Measurements from ENCODE around the gene TEAD1. TPM values are rescaled to one million over a fixed set of nuclear protein-coding genes. Genes with fewer than 3 reads are reported as not detected.

The TEAD1 gene
- total and polyA plus RNA-seq, 3 experiments from 2014 or later: 0.59 to 0.89 TPM; not detected in 1

- no peaks in the 10 kb centered on the region for H3K9me3 Mint-ChIP-seq
- no peaks in the 10 kb centered on the region for H3K36me3 ChIP-seq (ENCODE audit: insufficient read depth, low read length)
- no peak overlapping the region for H3K27ac Mint-ChIP-seq
- H3K9me3 ChIP-seq (ENCODE audit: low read length): no peaks in the 10 kb centered on the region
- no peak overlapping the region for H3K27ac ChIP-seq (ENCODE audit: low read depth, low read length)
- H3K36me3 Mint-ChIP-seq: no peaks in the 10 kb centered on the region
- no peak overlapping the region for H3K4me3 Mint-ChIP-seq
- H3K4me1 Mint-ChIP-seq: no peaks in the 10 kb centered on the region
- DNase-seq: no peak
- ChIA-PET CTCF (interaction anchor here (1.8 kb wide), 1 partner anchor 11 kb away, joined by 6 read pairs; no protein-coding TSS in a partner anchor), POLR2A (no interaction called here)
- no peaks in the 10 kb centered on the region for H3K27me3 ChIP-seq (ENCODE audit: insufficient read depth, low read length, poor library complexity, severe bottlenecking)
- H3K27me3 Mint-ChIP-seq: peaks cover 4 to 18% of the 10 kb centered on the region in 2 donors
- H3K4me3 ChIP-seq (ENCODE audit: low read length): no peak overlapping the region
- H3K4me1 ChIP-seq (ENCODE audit: insufficient read depth, low read length): no peaks in the 10 kb centered on the region
Observed at GRCh38 chr11:12975195-12975594, 301.0 kb downstream of the TEAD1 start.

- H3K27ac ChIP-seq (ENCODE audit: low read depth, low read length): no peak overlapping the region
- Mint-ChIP-seq H3K4me3 (no peak overlapping the region), H3K4me1 (no peaks in the 10 kb centered on the region), H3K27me3 (peaks cover 0 to 30% of the 10 kb centered on the region in 2 donors), H3K27ac (no peak overlapping the region), H3K36me3 (no peaks in the 10 kb centered on the region), H3K9me3 (no peaks in the 10 kb centered on the region)
- DNase-seq: no peak
- no peaks in the 10 kb centered on the region for H3K36me3 ChIP-seq (ENCODE audit: insufficient read depth, low read length)
- H3K4me3 ChIP-seq (ENCODE audit: low read length): no peak overlapping the region
- ChIA-PET CTCF (interaction anchor here (1.1 kb wide), 1 partner anchor 11 kb away, joined by 3 read pairs; no protein-coding TSS in a partner anchor), POLR2A (no interaction called here)
- H3K27me3 ChIP-seq (ENCODE audit: insufficient read depth, low read length, poor library complexity, severe bottlenecking): no peaks in the 10 kb centered on the region
- H3K9me3 ChIP-seq (ENCODE audit: low read length): no peaks in the 10 kb centered on the region
- no peaks in the 10 kb centered on the region for H3K4me1 ChIP-seq (ENCODE audit: insufficient read depth, low read length)
Observed at GRCh38 chr11:12979928-12980689, 305.9 kb downstream of the TEAD1 start.

GRCh38 chr11:12981676-12982522, 307.7 kb downstream of the TEAD1 start:
- H3K27me3 ChIP-seq (ENCODE audit: insufficient read depth, low read length, poor library complexity, severe bottlenecking): no peaks in the 10 kb centered on the region
- H3K4me3 ChIP-seq (ENCODE audit: low read length): no peak overlapping the region
- H3K9me3 ChIP-seq (ENCODE audit: low read length): no peaks in the 10 kb centered on the region
- no peak overlapping the region for H3K27ac ChIP-seq (ENCODE audit: low read depth, low read length)
- Mint-ChIP-seq H3K36me3 (no peaks in the 10 kb centered on the region), H3K9me3 (no peaks in the 10 kb centered on the region), H3K4me3 (no peak overlapping the region), H3K27ac (peak overlapping the region in 1 of 8 donors; percentile 87), H3K4me1 (no peaks in the 10 kb centered on the region), H3K27me3 (peaks cover 0 to 48% of the 10 kb centered on the region in 2 donors)
- CTCF ChIA-PET: no interaction called here
- POLR2A ChIA-PET: no interaction called here
- DNase-seq: no peak
- H3K36me3 ChIP-seq (ENCODE audit: insufficient read depth, low read length): no peaks in the 10 kb centered on the region
- no peaks in the 10 kb centered on the region for H3K4me1 ChIP-seq (ENCODE audit: insufficient read depth, low read length)

DNA sequence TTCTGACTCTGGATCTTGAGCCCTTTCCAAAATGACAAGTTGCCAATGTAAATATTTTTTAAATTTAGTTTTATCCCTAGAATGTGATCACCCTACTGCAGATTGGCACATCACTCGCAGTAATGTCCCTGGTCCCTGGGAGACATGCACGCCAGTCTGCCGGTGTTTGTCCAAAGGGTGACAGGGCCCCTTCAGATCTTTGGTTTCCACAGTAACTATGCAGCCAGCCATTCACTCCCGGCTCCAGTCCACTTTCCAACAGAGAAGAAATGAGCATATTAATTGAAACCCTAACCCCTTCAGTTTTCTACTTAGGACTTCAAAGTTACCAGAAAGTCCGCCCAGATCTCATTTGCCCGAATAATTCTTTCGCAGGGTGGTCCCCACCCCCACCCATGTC, 309.1 kb downstream of the TEAD1 start:
- peaks cover 0 to 50% of the 10 kb centered on the region in 2 donors for H3K27me3 Mint-ChIP-seq
- Histone ChIP-seq H3K9me3 (ENCODE audit: low read length) (no peaks in the 10 kb centered on the region), H3K27me3 (ENCODE audit: insufficient read depth, low read length, poor library complexity, severe bottlenecking) (no peaks in the 10 kb centered on the region), H3K4me1 (ENCODE audit: insufficient read depth, low read length) (no peaks in the 10 kb centered on the region), H3K36me3 (ENCODE audit: insufficient read depth, low read length) (no peaks in the 10 kb centered on the region), H3K27ac (ENCODE audit: low read depth, low read length) (no peak overlapping the region), H3K4me3 (ENCODE audit: low read length) (no peak overlapping the region)
- ChIA-PET CTCF (no interaction called here), POLR2A (no interaction called here)
- H3K36me3 Mint-ChIP-seq: no peaks in the 10 kb centered on the region
- no peak for DNase-seq
- H3K9me3 Mint-ChIP-seq: no peaks in the 10 kb centered on the region
- H3K4me1 Mint-ChIP-seq: no peaks in the 10 kb centered on the region
- no peak overlapping the region for H3K4me3 Mint-ChIP-seq
- no peak overlapping the region for H3K27ac Mint-ChIP-seq

DNA sequence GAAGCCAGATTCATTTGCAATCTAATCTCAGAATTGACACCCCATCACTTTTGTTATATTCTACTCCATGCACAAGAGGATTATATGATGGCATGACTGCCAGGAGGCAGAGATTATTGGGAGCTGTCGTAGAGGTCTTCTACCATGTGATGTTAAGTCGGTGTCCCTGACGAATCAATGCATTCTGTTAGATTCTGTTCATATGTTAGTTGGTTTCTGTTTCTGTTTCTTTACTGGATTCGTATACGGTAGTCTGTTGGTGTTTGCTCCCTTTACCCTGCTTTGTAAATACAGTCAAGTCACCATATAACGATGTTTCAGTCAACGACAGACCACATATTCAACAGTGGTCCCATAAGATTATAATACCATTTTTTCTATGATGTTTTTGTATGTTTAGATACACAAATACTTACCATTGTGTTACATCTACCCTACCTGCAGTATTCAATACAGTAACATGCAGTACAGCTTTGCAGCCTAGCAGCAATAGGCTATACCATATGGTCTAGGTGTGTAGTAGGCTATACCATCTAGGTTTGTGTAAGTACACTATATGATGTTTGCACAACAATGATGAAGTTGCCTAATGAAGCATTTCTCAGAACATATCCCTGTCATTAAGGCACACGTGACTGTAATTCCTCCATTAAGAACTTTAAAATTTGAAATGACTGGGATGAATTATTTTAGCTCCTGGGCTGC, 312.1 kb downstream of the TEAD1 start:
- H3K4me1 Mint-ChIP-seq: no peaks in the 10 kb centered on the region
- CTCF ChIA-PET: interaction anchor here (1.2 kb wide), 1 partner anchor 22 kb away, joined by 4 read pairs; no protein-coding TSS in a partner anchor

GRCh38 chr11:12989428-12990161, 315.4 kb downstream of the TEAD1 start:
- no peaks in the 10 kb centered on the region for H3K27me3 ChIP-seq (ENCODE audit: insufficient read depth, low read length, poor library complexity, severe bottlenecking)
- no peak for DNase-seq
- CTCF ChIA-PET: no interaction called here
- Mint-ChIP-seq H3K4me3 (no peak overlapping the region), H3K36me3 (no peaks in the 10 kb centered on the region), H3K27me3 (peaks cover 5 to 37% of the 10 kb centered on the region in 2 donors), H3K4me1 (no peaks in the 10 kb centered on the region), H3K27ac (no peak overlapping the region), H3K9me3 (no peaks in the 10 kb centered on the region)
- POLR2A ChIA-PET: no interaction called here
- H3K4me1 ChIP-seq (ENCODE audit: insufficient read depth, low read length): no peaks in the 10 kb centered on the region
- H3K36me3 ChIP-seq (ENCODE audit: insufficient read depth, low read length): no peaks in the 10 kb centered on the region
- H3K9me3 ChIP-seq (ENCODE audit: low read length): no peaks in the 10 kb centered on the region
- no peak overlapping the region for H3K4me3 ChIP-seq (ENCODE audit: low read length)
- H3K27ac ChIP-seq (ENCODE audit: low read depth, low read length): peak overlapping the region; percentile 41

More for the DNA sequence above, 312.1 kb downstream of the TEAD1 start:
- H3K4me3 Mint-ChIP-seq: no peak overlapping the region
- Histone ChIP-seq H3K27ac (ENCODE audit: low read depth, low read length) (no peak overlapping the region), H3K27me3 (ENCODE audit: insufficient read depth, low read length, poor library complexity, severe bottlenecking) (no peaks in the 10 kb centered on the region), H3K4me1 (ENCODE audit: insufficient read depth, low read length) (no peaks in the 10 kb centered on the region), H3K9me3 (ENCODE audit: low read length) (no peaks in the 10 kb centered on the region), H3K36me3 (ENCODE audit: insufficient read depth, low read length) (no peaks in the 10 kb centered on the region), H3K4me3 (ENCODE audit: low read length) (no peak overlapping the region)
- no peak for DNase-seq
- H3K27me3 Mint-ChIP-seq: peaks cover 0 to 54% of the 10 kb centered on the region in 2 donors
- no peaks in the 10 kb centered on the region for H3K9me3 Mint-ChIP-seq
- H3K36me3 Mint-ChIP-seq: no peaks in the 10 kb centered on the region
- H3K27ac Mint-ChIP-seq: no peak overlapping the region
- POLR2A ChIA-PET: no interaction called here

DNA sequence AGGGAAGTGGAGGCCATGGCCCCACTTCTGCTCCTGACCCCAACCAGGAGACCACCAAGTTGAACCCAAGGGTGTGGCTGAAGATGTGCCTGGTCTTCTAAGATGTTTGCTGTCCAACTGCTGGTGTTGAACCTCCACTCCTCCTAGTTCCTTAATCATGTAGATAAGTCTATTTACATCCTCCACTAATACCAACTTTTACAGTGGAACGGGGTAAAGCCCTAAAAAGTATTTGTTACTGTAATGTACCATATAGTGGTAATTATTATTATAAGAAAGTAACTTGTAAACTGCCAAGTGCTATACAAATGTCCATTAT, 315.9 kb downstream of the TEAD1 start:
- H3K27me3 Mint-ChIP-seq: peaks cover 5 to 32% of the 10 kb centered on the region in 2 donors
- H3K4me1 Mint-ChIP-seq: no peaks in the 10 kb centered on the region
- H3K36me3 ChIP-seq (ENCODE audit: insufficient read depth, low read length): no peaks in the 10 kb centered on the region
- no peak overlapping the region for H3K4me3 Mint-ChIP-seq
- H3K27ac ChIP-seq (ENCODE audit: low read depth, low read length): no peak overlapping the region
- H3K4me1 ChIP-seq (ENCODE audit: insufficient read depth, low read length): no peaks in the 10 kb centered on the region
- H3K27me3 ChIP-seq (ENCODE audit: insufficient read depth, low read length, poor library complexity, severe bottlenecking): no peaks in the 10 kb centered on the region
- H3K36me3 Mint-ChIP-seq: no peaks in the 10 kb centered on the region
- no peaks in the 10 kb centered on the region for H3K9me3 Mint-ChIP-seq
- DNase-seq: no peak
- CTCF ChIA-PET: no interaction called here
- POLR2A ChIA-PET: no interaction called here
- H3K9me3 ChIP-seq (ENCODE audit: low read length): no peaks in the 10 kb centered on the region
- no peak overlapping the region for H3K27ac Mint-ChIP-seq
- H3K4me3 ChIP-seq (ENCODE audit: low read length): no peak overlapping the region
